ENCODE measurements around the gene ADAD2. TPM values are rescaled to one million over a fixed set of nuclear protein-coding genes. Genes with fewer than 3 reads are reported as not detected.

ADAD2 gene
- total and polyA plus RNA-seq, 2 donors (not counting 1 experiment from before 2014, with no cell fraction given) = 0.06 TPM; not detected in 1

DNA sequence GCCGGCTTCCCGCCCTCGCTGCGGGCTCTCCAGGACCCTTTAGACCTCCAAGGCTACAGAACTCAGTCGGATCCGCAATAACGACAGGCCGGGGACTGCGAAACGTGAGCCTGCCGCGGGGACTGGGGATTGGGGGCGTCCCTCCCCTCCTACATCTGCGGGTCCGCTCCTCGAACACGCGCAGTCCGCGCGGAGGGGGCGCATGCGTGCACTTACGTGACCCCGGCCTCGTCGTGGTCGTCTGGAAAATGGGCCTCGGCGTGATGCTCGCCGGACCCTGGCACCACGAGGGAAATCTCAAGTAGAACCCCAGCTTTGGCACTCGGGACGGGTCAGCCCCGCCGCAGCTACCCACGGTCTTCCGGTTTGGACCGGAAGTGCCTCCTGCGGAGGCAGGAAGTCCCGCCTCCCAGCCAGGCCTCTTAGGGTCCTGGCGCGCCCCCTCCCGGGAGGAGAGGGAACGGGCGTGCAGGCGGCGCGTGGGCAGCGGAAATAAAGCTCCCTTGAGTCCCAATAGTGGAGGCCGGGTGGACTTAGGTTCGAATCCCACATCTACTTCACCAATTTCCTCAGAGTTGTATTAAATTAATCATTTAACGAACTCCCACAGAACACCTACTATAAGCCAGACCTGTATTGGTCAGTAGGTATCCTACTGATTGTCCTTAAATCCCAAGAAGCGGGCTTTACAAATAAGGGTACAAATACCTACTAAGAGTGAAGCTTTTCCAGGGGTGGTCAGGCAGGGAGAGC is 4.1 kb upstream of the ADAD2 start, which contains the start of gene TAF1C:
TSS of gene TAF1C (minus strand) at position 373 of the 753 bp plus-strand sequence. CDS start 2,069 bp downstream, outside the sequence.
- H3K27ac Mint-ChIP-seq = peak within 1 kb of the TSS; percentile 88
- peak within 1 kb of the TSS; percentile 26 to 83 for H3K27ac ChIP-seq (ENCODE audit: low read length in 2 of 2)
- DNase-seq (peak; percentile 96), ATAC-seq (ENCODE audit: low read depth) (peak; percentile 99)
- intact Hi-C loops (cut with micrococcal nuclease) = loop anchor here (1.0 to 10.0 kb wide), 8 partner anchors 42 to 380 kb away; partner anchors contain the start of genes DNAAF1, HSBP1, HSDL1 and MBTPS1
- H4K20me1 ChIP-seq (ENCODE audit: control insufficient read depth, insufficient read depth, low read length, poor library complexity, severe bottlenecking) = peaks cover 8% of the 10 kb centered on the region
- no peaks in the 10 kb centered on the region for H3K9me3 ChIP-seq (ENCODE audit: control extremely low read depth in 1 of 3, control insufficient read depth in 2 of 3, insufficient read depth in 1 of 3, low read length in 2 of 3)
- H3K9ac ChIP-seq (ENCODE audit: low read length) = peak within 1 kb of the TSS; percentile 90
- peaks cover 7 to 10% of the 10 kb centered on the region in 2 donors for H3K4me1 ChIP-seq (ENCODE audit: control insufficient read depth in 2 of 2, insufficient read depth in 2 of 2, low read length in 2 of 2)
- no peaks in the 10 kb centered on the region for H3K27me3 Mint-ChIP-seq
- no peak for TF ChIP-seq EZH2 (IDR thresholded peaks at IDR 0.05; ENCODE audit: borderline replicate concordance, insufficient read depth, low read depth, low read length, poor library complexity, severe bottlenecking)
- TF ChIP-seq, protein P1, sequence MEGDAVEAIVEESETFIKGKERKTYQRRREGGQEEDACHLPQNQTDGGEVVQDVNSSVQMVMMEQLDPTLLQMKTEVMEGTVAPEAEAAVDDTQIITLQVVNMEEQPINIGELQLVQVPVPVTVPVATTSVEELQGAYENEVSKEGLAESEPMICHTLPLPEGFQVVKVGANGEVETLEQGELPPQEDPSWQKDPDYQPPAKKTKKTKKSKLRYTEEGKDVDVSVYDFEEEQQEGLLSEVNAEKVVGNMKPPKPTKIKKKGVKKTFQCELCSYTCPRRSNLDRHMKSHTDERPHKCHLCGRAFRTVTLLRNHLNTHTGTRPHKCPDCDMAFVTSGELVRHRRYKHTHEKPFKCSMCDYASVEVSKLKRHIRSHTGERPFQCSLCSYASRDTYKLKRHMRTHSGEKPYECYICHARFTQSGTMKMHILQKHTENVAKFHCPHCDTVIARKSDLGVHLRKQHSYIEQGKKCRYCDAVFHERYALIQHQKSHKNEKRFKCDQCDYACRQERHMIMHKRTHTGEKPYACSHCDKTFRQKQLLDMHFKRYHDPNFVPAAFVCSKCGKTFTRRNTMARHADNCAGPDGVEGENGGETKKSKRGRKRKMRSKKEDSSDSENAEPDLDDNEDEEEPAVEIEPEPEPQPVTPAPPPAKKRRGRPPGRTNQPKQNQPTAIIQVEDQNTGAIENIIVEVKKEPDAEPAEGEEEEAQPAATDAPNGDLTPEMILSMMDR (IDR thresholded peaks at IDR 0.05) = peak; percentile 88
- peak within 1 kb of the TSS; percentile 96 for H3K4me3 Mint-ChIP-seq
- peak within 1 kb of the TSS; percentile 99 for H2AFZ ChIP-seq (ENCODE audit: insufficient read depth, low read depth, low read length, poor library complexity, severe bottlenecking)
- H3K36me3 ChIP-seq (replicated peaks in 1 of 2; ENCODE audit: control extremely low read depth in 1 of 2, control insufficient read depth in 1 of 2, extremely low read depth in 1 of 2, insufficient read depth in 2 of 2, low read length in 1 of 2) = peaks cover 0 to 34% of the 10 kb centered on the region in 2 experiments
- ChIA-PET POLR2A (interaction anchor here (1.3 to 1.5 kb wide), 2 partner anchors 42 to 70 kb away, joined by 3 to 4 read pairs; partner anchors contain the start of genes DNAAF1, HSDL1 and MBTPS1), CTCF (interaction anchor here (0.6 to 4.7 kb wide), 24 partner anchors 8 to 568 kb away, joined by 3 to 60 read pairs (median 4); partner anchors contain the start of genes DNAAF1, HSDL1, MBTPS1 and MEAK7)
- peak within 1 kb of the TSS; percentile 70 to 98 (median 88) for H3K4me3 ChIP-seq (ENCODE audit: control extremely low read depth in 1 of 5, extremely low read depth in 1 of 5, insufficient read depth in 1 of 5, low read depth in 2 of 5, low read length in 4 of 5)
- H3K79me2 ChIP-seq (ENCODE audit: control insufficient read depth, insufficient read depth, low read length) = peaks cover 41% of the 10 kb centered on the region
- H3K4me2 ChIP-seq (replicated peaks; ENCODE audit: low read depth, low read length, poor library complexity, severe bottlenecking) = peak within 1 kb of the TSS; percentile 74
- no peaks in the 10 kb centered on the region for H3K27me3 ChIP-seq (replicated peaks in 1 of 4; ENCODE audit: control extremely low read depth in 1 of 4, control insufficient read depth in 3 of 4, insufficient read depth in 4 of 4, low read length in 3 of 4)
- H3K9me3 Mint-ChIP-seq (ENCODE audit: insufficient read depth) = no peaks in the 10 kb centered on the region
- H3K4me1 Mint-ChIP-seq = peaks cover 22% of the 10 kb centered on the region
- under 1% methylated on average over 50 of the region's 55 CpGs for WGBS (ENCODE audit: insufficient coverage)

DNA sequence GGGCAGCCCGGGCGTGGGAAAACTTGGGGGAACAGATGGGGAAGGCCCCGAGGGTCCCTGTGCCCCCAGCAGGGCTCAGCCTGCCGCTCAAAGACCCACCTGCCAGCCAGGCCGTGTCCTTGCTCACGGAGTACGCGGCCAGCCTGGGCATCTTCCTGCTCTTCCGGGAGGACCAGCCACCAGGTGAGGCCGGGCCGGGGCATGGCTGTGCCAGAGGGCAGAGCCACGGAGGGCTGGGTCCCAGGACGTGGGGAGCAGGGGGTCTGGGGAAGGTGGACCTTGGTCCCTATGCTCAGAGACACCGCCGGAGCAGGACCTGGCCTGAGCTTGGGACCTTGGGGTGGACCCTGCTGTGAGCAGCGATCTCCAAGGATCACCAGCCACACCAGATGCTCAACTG is 509 bp downstream of the ADAD2 start:
- Mint-ChIP-seq H3K9me3 (ENCODE audit: insufficient read depth) (no peaks in the 10 kb centered on the region), H3K27ac (no peak overlapping the region), H3K27me3 (no peaks in the 10 kb centered on the region), H3K4me3 (no peak overlapping the region), H3K4me1 (peaks cover 20% of the 10 kb centered on the region)
- H3K36me3 ChIP-seq (replicated peaks in 1 of 2; ENCODE audit: control extremely low read depth in 1 of 2, control insufficient read depth in 1 of 2, extremely low read depth in 1 of 2, insufficient read depth in 2 of 2, low read length in 1 of 2) = no peaks in the 10 kb centered on the region
- peaks cover 12 to 17% of the 10 kb centered on the region in 2 donors for H3K4me1 ChIP-seq (ENCODE audit: control insufficient read depth in 2 of 2, insufficient read depth in 2 of 2, low read length in 2 of 2)
- no peak for TF ChIP-seq EZH2 (IDR thresholded peaks at IDR 0.05; ENCODE audit: borderline replicate concordance, insufficient read depth, low read depth, low read length, poor library complexity, severe bottlenecking)
- TF ChIP-seq, protein P1 (IDR thresholded peaks at IDR 0.05) = no peak
- ATAC-seq (ENCODE audit: low read depth) (no peak), DNase-seq (no peak)
- intact Hi-C loops (cut with micrococcal nuclease) = no loop called here
- 97% methylated on average over 15 of the region's 16 CpGs for WGBS (ENCODE audit: insufficient coverage)
- no peaks in the 10 kb centered on the region for H4K20me1 ChIP-seq (ENCODE audit: control insufficient read depth, insufficient read depth, low read length, poor library complexity, severe bottlenecking)
- POLR2A ChIA-PET = interaction anchor here (0.5 kb wide), 1 partner anchor 104 kb away, joined by 5 read pairs; no protein-coding TSS in a partner anchor
- no peaks in the 10 kb centered on the region for H3K9me3 ChIP-seq (ENCODE audit: control extremely low read depth in 1 of 3, control insufficient read depth in 2 of 3, insufficient read depth in 1 of 3, low read length in 2 of 3)
- CTCF ChIA-PET = no interaction called here
- H3K79me2 ChIP-seq (ENCODE audit: control insufficient read depth, insufficient read depth, low read length) = peaks cover 8% of the 10 kb centered on the region
- no peak overlapping the region for H3K27ac ChIP-seq (ENCODE audit: low read length in 2 of 2)
- no peak overlapping the region for H3K4me3 ChIP-seq (ENCODE audit: control extremely low read depth in 1 of 5, extremely low read depth in 1 of 5, insufficient read depth in 1 of 5, low read depth in 2 of 5, low read length in 4 of 5)
- H3K4me2 ChIP-seq (replicated peaks; ENCODE audit: low read depth, low read length, poor library complexity, severe bottlenecking) = no peak overlapping the region
- no peak overlapping the region for H3K9ac ChIP-seq (ENCODE audit: low read length)
- no peak overlapping the region for H2AFZ ChIP-seq (ENCODE audit: insufficient read depth, low read depth, low read length, poor library complexity, severe bottlenecking)
- peaks cover 0 to 4% (median 0%) of the 10 kb centered on the region in 4 experiments for H3K27me3 ChIP-seq (replicated peaks in 1 of 4; ENCODE audit: control extremely low read depth in 1 of 4, control insufficient read depth in 3 of 4, insufficient read depth in 4 of 4, low read length in 3 of 4)
